Stimulated activated CD8-positive, alpha-beta memory T cell treated with anti-CD3 and anti-CD28 coated beads, Interleukin-15, amount 100 ng/mL, for 1 hour (primary cell): Measurements from ENCODE around the gene ASB6.

ENCODE experiments used
- DNase-seq: peaks from one replicate; pipeline ENCODE4 v3.0.0-alpha.2; 2020; ENCODE audit warnings: low read depth

Gene ASB6

GRCh38 chr9:129641750-129642585 is at the start of gene ASB6:
Gene ASB6 (minus strand): TSS chr9:129642151. CDS start chr9:129641999, 152 bp downstream.
- DNase-seq = peak; percentile 90

GRCh38 chr9:129688285-129689043 is 46.5 kb upstream of the ASB6 start:
- no peak for DNase-seq

- DNase-seq = no peak
Observed at GRCh38 chr9:129687391-129687790, 45.4 kb upstream of the ASB6 start.

DNA sequence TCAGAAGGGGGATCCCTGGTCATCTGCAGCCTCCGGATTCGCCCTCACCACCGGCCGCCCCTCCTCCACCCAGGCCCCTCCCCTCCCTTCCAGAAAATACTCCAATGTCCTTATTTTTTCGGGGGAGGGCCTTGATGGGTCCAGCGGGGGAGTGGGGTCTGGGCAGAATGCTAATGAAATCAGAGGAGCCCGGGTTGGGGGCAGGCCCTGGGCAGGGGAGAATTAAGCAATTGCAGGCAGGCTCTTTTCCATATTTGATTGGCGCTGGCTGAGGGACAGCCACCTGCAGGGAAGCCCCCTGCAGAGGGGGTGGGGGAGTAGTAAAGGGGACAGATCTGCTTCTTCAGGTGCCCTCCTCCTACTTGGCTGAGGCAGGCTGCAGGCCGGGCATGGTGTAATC is 44.8 kb upstream of the ASB6 start:
- DNase-seq = no peak

- no peak for DNase-seq
Observed at GRCh38 chr9:129685933-129686259, 43.9 kb upstream of the ASB6 start.

DNA sequence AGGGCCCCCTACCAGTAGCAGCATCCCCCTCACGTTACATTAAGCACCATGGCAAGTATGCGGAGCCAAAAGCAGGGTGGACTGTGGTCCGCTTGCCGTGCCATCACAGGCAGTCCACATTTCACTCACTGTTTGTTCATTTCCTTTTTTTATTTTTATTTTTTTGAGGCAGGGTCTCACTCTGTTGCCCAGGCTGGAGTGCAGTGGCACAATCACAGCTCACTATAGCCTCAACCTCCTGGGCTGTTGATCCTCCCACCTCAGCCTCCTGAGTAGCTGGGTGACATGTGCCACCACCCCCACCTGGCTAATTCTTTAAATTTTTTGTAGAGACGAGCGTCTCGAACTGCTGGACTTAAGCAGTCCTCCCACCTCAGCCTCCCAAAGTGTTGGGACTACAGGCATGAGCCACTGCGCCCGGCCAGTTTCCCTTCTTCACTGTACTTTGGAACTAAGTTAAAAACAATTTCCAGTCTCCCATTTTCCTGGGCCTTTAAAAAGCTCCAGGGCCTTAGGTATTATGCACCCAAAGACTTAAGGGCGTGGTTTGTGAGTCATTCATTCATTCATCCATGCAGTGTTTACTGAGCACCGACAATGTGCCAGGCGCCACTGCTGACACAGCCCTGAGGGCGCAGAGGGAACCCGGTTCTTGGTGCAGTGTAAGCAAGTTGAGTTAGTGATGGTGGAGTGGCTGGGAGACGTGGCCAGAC is 43.4 kb upstream of the ASB6 start:
- no peak for DNase-seq

GRCh38 chr9:129682381-129682780 is 40.4 kb upstream of the ASB6 start:
- no peak for DNase-seq

DNA sequence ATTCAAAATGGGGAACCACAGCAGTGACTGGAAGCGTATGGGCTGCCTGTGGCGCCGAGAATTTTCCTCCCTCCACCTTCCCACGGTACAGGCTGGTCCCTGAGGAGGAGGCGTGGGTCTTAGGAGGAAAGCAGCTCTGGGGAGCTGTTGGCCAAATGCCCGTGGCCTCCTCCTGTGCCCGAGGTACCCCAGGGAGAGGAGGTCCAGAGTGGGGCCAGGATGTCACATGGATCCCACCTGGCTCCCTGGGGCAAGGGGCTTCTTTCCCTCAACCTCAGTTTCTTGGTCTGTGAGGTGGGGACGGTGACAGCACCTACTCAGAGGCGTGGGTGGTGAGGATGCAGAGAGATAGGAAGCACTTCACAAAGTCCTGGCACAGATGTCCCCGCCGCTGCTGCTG is 40.0 kb upstream of the ASB6 start:
- no peak for DNase-seq

DNA sequence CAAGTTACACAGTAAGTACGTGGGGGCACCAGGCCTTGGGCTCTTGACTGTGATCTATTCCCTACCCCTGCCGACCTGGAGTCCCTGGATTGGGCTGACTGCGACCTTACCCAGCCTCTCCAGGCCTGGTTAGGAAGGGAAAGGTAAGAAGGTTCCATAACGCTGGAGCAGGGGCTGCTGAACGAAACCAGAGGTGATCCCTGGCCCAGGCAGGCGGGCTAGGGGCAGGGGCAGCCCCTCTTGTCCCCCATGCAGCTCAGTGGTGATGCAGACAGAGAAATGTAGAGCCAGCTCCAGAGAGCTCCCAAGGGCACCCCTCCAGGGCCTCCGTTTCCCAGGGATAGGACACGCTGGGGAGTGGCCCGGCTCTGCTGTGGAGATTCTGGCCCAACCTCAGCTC is 37.6 kb upstream of the ASB6 start:
- DNase-seq = no peak

DNA sequence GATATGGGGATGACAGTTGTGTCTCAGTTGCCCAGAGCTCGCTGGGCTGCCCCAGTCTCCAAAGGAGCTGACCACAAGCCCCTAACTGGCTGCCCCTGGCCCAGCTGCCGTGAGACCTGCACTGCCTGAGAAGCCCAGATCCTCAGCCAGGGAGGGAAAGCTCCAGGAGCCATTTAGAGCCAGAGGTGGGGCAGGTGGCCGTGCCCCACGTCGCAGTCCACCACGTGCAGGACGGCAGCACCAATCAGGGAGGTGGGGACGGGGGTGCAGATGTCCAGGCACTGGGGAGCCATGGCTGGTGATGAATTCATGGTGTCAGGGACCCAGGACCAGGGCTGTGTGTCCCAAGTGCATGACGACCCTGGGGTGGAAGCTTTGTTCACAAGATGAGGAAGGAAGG is 36.9 kb upstream of the ASB6 start:
- DNase-seq = no peak

- no peak for DNase-seq
Observed at GRCh38 chr9:129677456-129677855, 35.5 kb upstream of the ASB6 start.

DNA sequence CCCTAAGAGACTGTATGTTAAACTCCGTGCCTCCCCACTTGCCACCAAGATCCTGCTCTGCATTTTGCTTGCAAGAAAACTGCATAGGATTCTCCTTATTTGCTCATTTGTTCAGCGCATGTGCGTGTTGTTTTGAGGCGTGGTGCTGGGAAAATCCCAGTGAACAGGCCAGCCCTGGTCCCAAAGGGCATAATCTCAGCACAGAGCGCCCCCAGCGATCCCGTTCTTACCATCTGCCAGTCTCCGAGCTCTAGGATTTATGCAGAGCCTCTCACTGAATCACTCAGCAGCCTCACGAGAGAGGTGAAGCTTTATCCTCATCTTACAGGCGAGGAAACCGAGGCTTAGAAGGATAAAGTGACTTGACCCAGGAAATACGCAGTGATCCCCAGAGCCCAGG is 35.0 kb upstream of the ASB6 start:
- no peak for DNase-seq

DNA sequence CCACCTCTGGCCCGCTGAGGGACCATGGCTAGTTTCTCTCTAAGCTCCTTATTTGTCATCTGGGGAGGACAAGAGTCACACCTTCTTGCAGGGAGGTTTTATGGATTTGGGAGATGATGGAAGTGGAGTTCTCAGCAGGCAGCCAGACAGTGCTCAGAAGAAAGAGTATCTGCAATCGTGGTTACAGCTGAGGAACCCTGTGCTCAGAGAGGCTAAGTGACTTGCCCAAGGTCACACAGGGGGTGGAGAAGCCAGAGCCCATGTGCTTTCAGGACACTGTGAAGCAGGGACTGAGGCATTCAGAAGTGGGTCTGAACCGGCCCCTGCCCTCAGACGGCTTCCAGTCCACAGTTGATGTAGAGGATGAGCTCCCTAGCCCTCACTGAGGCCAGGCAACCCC is 34.3 kb upstream of the ASB6 start:
- no peak for DNase-seq

GRCh38 chr9:129675620-129676019 is 33.7 kb upstream of the ASB6 start:
- DNase-seq = no peak

- DNase-seq = no peak
Observed at GRCh38 chr9:129674229-129674628, 32.3 kb upstream of the ASB6 start.

GRCh38 chr9:129673602-129674001 is 31.7 kb upstream of the ASB6 start:
- no peak for DNase-seq

- DNase-seq = no peak
Observed at GRCh38 chr9:129672702-129673101, 30.8 kb upstream of the ASB6 start.

DNA sequence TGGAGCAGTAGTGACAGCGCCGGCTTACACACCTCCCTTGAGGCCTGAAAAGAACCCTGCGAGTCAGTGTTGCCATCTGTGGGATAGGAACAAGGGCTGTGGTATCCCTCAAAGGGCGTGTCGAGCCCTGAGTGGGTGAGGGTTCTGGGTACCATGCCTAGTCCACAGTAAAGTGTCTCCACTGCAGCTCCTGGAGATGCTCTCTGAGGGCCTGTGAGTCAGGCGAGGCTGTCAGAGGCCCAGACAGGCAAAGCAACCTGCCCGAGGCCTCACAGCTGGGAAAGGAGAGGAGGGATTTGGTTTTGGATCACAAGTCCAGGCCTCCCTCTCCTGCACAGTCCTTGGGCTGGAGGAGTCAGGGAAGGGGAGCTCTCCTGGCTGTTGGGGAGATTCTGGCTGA is 29.6 kb upstream of the ASB6 start:
- no peak for DNase-seq

- DNase-seq = no peak
Observed at GRCh38 chr9:129671065-129671464, 29.1 kb upstream of the ASB6 start.

DNA sequence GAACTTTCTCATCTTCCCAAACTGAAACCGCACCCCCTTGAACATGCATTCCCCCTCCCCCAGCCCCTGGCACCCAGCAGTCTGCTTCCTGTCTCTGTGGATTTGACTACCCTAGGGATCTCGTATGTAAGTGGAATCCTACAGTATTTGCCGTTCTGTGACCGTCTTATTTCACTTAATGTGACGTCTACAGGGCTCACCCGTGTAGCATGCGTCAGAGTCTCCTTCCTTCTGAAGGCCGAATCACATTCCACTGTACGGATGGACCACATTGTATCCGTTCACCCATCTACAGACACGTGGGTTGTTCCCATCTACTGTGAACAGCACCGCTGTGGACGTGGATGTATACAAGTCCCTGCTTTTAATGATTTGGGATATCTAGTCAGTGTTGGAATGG is 28.0 kb upstream of the ASB6 start:
- no peak for DNase-seq

GRCh38 chr9:129669141-129669718 is 27.3 kb upstream of the ASB6 start:
- DNase-seq = no peak

DNA sequence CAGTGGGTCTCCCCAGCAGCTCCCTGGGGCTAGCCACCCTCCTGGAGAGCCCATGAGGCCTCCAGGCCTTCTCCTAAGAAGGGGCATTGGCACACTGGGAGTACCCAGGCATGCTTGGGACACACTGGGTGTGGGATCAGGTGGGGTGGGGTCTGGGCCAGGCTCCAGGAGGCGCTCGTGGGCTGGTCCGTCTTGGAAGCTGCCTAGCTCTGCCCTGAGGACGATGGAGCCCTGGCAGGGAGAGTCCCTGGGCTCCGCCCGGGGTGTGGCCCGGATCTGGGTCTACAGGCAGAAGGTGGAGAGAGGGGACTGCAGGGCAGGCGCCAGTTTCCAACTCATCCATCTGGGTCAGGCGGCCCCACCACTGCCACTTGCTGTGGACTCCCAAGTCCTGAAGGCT is 25.9 kb upstream of the ASB6 start:
- no peak for DNase-seq

DNA sequence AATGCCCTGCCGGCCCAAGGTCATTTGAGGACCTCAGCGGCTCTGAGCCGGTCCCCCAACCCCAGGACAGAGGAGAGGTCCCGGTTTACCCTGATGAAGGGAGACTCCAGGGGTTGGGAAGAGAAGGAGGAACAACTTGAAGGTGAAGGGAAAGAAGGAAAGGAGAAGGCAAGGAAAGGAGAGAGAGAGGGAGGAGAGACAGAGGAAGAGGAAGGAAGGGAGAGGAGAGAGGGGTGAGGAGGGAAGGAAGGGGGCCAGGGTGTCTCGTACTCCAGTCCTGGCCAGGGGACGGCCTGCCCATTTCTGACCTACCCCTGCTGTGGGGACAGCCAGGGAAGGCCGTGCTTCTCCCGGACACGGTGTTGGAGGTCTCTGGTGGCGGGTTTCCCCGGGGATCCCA is 25.4 kb upstream of the ASB6 start:
- DNase-seq = no peak
